ENCODE results near the gene POLR3F. TPM values are rescaled to one million over a fixed set of nuclear protein-coding genes. Genes with fewer than 3 reads are reported as not detected.

Gene POLR3F
- total and polyA plus RNA-seq, 9 of the 15 experiments (the other 6 are each of a cell fraction or from before 2014, with no cell fraction given), result 7.0 to 15.0 (median 9.6) TPM

DNA sequence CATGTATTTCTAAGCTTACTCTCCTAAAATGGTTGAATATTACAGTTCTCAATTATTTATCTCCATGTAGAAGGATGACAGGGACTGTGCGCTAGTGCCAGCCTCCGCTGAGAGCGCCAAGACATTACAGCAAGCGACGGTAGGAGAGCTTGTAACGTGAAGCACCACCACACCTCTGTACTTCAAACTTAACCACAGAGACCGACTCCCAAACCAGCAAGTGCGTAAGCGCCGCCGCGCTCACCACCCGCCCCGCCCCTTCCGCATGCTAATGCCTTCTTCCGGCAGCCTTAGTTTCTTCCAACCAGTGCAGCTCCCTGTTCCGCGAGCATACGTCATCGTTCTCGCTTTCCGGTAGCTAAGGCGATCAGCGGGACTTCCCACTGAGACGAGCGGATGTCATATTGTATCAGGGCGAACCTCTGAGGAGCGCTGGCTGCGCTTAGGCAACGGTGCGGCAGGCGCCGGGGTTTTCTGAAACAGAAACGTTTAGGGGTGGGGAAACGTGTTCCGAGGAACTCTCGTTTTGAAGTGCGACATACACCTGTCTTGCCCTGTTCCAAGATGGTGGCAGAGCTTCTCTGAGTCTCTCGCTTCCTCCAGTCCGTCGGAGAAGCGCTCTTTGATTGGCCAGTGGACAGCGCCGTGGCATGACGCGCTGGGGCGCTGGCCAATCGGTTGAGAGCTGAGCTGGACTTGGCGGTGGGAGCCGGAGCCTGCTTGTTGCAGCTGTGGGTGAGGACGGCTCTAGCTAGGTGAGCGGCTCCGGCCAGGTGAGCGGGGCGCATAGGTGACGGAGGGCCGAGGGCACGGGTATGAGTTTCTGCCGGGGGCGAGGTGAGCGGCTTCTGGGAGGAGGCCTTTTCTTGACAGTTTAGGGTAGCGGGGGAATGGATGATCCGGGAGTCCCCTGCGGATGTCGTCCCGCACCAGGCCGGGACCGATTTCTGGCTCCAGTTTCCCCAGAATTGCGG, 40.3 kb downstream of the POLR3F start, which contains the start of gene SEC23B (continued):
- TF ChIP-seq, protein P1, sequence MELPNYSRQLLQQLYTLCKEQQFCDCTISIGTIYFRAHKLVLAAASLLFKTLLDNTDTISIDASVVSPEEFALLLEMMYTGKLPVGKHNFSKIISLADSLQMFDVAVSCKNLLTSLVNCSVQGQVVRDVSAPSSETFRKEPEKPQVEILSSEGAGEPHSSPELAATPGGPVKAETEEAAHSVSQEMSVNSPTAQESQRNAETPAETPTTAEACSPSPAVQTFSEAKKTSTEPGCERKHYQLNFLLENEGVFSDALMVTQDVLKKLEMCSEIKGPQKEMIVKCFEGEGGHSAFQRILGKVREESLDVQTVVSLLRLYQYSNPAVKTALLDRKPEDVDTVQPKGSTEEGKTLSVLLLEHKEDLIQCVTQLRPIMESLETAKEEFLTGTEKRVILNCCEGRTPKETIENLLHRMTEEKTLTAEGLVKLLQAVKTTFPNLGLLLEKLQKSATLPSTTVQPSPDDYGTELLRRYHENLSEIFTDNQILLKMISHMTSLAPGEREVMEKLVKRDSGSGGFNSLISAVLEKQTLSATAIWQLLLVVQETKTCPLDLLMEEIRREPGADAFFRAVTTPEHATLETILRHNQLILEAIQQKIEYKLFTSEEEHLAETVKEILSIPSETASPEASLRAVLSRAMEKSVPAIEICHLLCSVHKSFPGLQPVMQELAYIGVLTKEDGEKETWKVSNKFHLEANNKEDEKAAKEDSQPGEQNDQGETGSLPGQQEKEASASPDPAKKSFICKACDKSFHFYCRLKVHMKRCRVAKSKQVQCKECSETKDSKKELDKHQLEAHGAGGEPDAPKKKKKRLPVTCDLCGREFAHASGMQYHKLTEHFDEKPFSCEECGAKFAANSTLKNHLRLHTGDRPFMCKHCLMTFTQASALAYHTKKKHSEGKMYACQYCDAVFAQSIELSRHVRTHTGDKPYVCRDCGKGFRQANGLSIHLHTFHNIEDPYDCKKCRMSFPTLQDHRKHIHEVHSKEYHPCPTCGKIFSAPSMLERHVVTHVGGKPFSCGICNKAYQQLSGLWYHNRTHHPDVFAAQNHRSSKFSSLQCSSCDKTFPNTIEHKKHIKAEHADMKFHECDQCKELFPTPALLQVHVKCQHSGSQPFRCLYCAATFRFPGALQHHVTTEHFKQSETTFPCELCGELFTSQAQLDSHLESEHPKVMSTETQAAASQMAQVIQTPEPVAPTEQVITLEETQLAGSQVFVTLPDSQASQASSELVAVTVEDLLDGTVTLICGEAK (IDR thresholded peaks at IDR 0.05), result peak; percentile 84
- TF ChIP-seq, protein P1 (CRISPR knock-in tag; IDR thresholded peaks at IDR 0.05), result no peak
- TF ChIP-seq, protein P2, sequence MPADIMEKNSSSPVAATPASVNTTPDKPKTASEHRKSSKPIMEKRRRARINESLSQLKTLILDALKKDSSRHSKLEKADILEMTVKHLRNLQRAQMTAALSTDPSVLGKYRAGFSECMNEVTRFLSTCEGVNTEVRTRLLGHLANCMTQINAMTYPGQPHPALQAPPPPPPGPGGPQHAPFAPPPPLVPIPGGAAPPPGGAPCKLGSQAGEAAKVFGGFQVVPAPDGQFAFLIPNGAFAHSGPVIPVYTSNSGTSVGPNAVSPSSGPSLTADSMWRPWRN (IDR thresholded peaks at IDR 0.05; ENCODE audit: low read depth), result no peak
- TF ChIP-seq ZNF551 (CRISPR knock-in tag; IDR thresholded peaks at IDR 0.05) (no peak), SAP30 (IDR thresholded peaks at IDR 0.05; ENCODE audit: borderline replicate concordance, insufficient read depth, low read depth, low read length, poor library complexity, severe bottlenecking) (peak; percentile 49), NR2C2 (CRISPR knock-in tag; IDR thresholded peaks at IDR 0.05) (no peak), NR2C2 (tag; IDR thresholded peaks at IDR 0.05) (peak; percentile 40; the same call in 1 of the 2 replicates), SRF (CRISPR knock-in tag; IDR thresholded peaks at IDR 0.05) (no peak)
- TF ChIP-seq, protein P3, sequence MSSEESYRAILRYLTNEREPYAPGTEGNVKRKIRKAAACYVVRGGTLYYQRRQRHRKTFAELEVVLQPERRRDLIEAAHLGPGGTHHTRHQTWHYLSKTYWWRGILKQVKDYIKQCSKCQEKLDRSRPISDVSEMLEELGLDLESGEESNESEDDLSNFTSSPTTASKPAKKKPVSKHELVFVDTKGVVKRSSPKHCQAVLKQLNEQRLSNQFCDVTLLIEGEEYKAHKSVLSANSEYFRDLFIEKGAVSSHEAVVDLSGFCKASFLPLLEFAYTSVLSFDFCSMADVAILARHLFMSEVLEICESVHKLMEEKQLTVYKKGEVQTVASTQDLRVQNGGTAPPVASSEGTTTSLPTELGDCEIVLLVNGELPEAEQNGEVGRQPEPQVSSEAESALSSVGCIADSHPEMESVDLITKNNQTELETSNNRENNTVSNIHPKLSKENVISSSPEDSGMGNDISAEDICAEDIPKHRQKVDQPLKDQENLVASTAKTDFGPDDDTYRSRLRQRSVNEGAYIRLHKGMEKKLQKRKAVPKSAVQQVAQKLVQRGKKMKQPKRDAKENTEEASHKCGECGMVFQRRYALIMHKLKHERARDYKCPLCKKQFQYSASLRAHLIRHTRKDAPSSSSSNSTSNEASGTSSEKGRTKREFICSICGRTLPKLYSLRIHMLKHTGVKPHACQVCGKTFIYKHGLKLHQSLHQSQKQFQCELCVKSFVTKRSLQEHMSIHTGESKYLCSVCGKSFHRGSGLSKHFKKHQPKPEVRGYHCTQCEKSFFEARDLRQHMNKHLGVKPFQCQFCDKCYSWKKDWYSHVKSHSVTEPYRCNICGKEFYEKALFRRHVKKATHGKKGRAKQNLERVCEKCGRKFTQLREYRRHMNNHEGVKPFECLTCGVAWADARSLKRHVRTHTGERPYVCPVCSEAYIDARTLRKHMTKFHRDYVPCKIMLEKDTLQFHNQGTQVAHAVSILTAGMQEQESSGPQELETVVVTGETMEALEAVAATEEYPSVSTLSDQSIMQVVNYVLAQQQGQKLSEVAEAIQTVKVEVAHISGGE (CRISPR knock-in tag; IDR thresholded peaks at IDR 0.05), result peak in 1 of 3 experiments; percentile 71; a peak in 2 of 6 replicates
- TF ChIP-seq, protein P4, sequence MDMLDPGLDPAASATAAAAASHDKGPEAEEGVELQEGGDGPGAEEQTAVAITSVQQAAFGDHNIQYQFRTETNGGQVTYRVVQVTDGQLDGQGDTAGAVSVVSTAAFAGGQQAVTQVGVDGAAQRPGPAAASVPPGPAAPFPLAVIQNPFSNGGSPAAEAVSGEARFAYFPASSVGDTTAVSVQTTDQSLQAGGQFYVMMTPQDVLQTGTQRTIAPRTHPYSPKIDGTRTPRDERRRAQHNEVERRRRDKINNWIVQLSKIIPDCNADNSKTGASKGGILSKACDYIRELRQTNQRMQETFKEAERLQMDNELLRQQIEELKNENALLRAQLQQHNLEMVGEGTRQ (CRISPR knock-in tag; IDR thresholded peaks at IDR 0.05), result no peak
